Measurements from ENCODE around the gene ZKSCAN8. TPM values are rescaled to one million over a fixed set of nuclear protein-coding genes. Genes with fewer than 3 reads are reported as not detected.

Gene ZKSCAN8
- total and polyA plus RNA-seq, 2 donors (not counting 1 experiment from before 2014, with no cell fraction given) = 10.9 to 52.8 TPM

GRCh38 chr6:28115799-28116198 is 25.9 kb upstream of the ZKSCAN8 start:
- no peak overlapping the region for H3K4me3 ChIP-seq (ENCODE audit: control extremely low read depth in 1 of 5, extremely low read depth in 1 of 5, insufficient read depth in 1 of 5, low read depth in 2 of 5, low read length in 4 of 5)
- H3K27ac Mint-ChIP-seq = no peak overlapping the region
- CTCF ChIA-PET = interaction anchor here (1.0 kb wide), 1 partner anchor 9 kb away, joined by 3 read pairs; the partner anchor contains the start of gene ZSCAN16
- no peaks in the 10 kb centered on the region for H3K79me2 ChIP-seq (ENCODE audit: control insufficient read depth, insufficient read depth, low read length)
- H3K4me1 Mint-ChIP-seq = no peaks in the 10 kb centered on the region
- H3K4me2 ChIP-seq (replicated peaks; ENCODE audit: low read depth, low read length, poor library complexity, severe bottlenecking) = no peak overlapping the region
- ATAC-seq (ENCODE audit: low read depth) (no peak), DNase-seq (no peak)
- POLR2A ChIA-PET = interaction anchor here (0.6 to 0.7 kb wide), 2 partner anchors 11 to 25 kb away, joined by 3 to 7 read pairs; no protein-coding TSS in a partner anchor
- no CpG with 5 or more reads among the region's 2 CpGs for WGBS (ENCODE audit: insufficient coverage)
- H4K20me1 ChIP-seq (ENCODE audit: control insufficient read depth, insufficient read depth, low read length, poor library complexity, severe bottlenecking) = no peaks in the 10 kb centered on the region
- no peaks in the 10 kb centered on the region for H3K9me3 Mint-ChIP-seq (ENCODE audit: insufficient read depth)
- TF ChIP-seq CTCF (IDR thresholded peaks at IDR 0.05) (no peak), EZH2 (IDR thresholded peaks at IDR 0.05; ENCODE audit: borderline replicate concordance, insufficient read depth, low read depth, low read length, poor library complexity, severe bottlenecking) (no peak)
- H3K27ac ChIP-seq (ENCODE audit: low read length in 2 of 2) = no peak overlapping the region
- no peaks in the 10 kb centered on the region for H3K27me3 ChIP-seq (replicated peaks in 1 of 4; ENCODE audit: control extremely low read depth in 1 of 4, control insufficient read depth in 3 of 4, insufficient read depth in 4 of 4, low read length in 3 of 4)
- H3K4me3 Mint-ChIP-seq = no peak overlapping the region
- peaks cover 4 to 26% of the 10 kb centered on the region in 2 experiments for H3K36me3 ChIP-seq (replicated peaks in 1 of 2; ENCODE audit: control extremely low read depth in 1 of 2, control insufficient read depth in 1 of 2, extremely low read depth in 1 of 2, insufficient read depth in 2 of 2, low read length in 1 of 2)
- intact Hi-C loops (cut with micrococcal nuclease) = no loop called here
- H3K9ac ChIP-seq (ENCODE audit: low read length) = no peak overlapping the region
- H3K4me1 ChIP-seq (ENCODE audit: control insufficient read depth in 2 of 2, insufficient read depth in 2 of 2, low read length in 2 of 2) = no peaks in the 10 kb centered on the region
- H2AFZ ChIP-seq (ENCODE audit: insufficient read depth, low read depth, low read length, poor library complexity, severe bottlenecking) = no peak overlapping the region
- no peaks in the 10 kb centered on the region for H3K9me3 ChIP-seq (ENCODE audit: control extremely low read depth in 1 of 3, control insufficient read depth in 2 of 3, insufficient read depth in 1 of 3, low read length in 2 of 3)
- H3K27me3 Mint-ChIP-seq = no peaks in the 10 kb centered on the region

- H3K4me2 ChIP-seq (replicated peaks; ENCODE audit: low read depth, low read length, poor library complexity, severe bottlenecking) = no peak overlapping the region
- Mint-ChIP-seq H3K9me3 (ENCODE audit: insufficient read depth) (no peaks in the 10 kb centered on the region), H3K4me3 (no peak overlapping the region), H3K27me3 (no peaks in the 10 kb centered on the region), H3K27ac (no peak overlapping the region), H3K4me1 (no peaks in the 10 kb centered on the region)
- no peaks in the 10 kb centered on the region for H3K4me1 ChIP-seq (ENCODE audit: control insufficient read depth in 2 of 2, insufficient read depth in 2 of 2, low read length in 2 of 2)
- TF ChIP-seq CTCF (IDR thresholded peaks at IDR 0.05) = no peak
- TF ChIP-seq EZH2 (IDR thresholded peaks at IDR 0.05; ENCODE audit: borderline replicate concordance, insufficient read depth, low read depth, low read length, poor library complexity, severe bottlenecking) = no peak
- peaks cover 4 to 26% of the 10 kb centered on the region in 2 experiments for H3K36me3 ChIP-seq (replicated peaks in 1 of 2; ENCODE audit: control extremely low read depth in 1 of 2, control insufficient read depth in 1 of 2, extremely low read depth in 1 of 2, insufficient read depth in 2 of 2, low read length in 1 of 2)
- no peak overlapping the region for H3K4me3 ChIP-seq (ENCODE audit: control extremely low read depth in 1 of 5, extremely low read depth in 1 of 5, insufficient read depth in 1 of 5, low read depth in 2 of 5, low read length in 4 of 5)
- no peaks in the 10 kb centered on the region for H3K79me2 ChIP-seq (ENCODE audit: control insufficient read depth, insufficient read depth, low read length)
- ChIA-PET CTCF (interaction anchor here (1.0 kb wide), 2 partner anchors 19 to 239 kb away, joined by 3 read pairs; no protein-coding TSS in a partner anchor), POLR2A (interaction anchor here (0.5 to 0.6 kb wide), 2 partner anchors 37 to 244 kb away, joined by 3 to 4 read pairs; partner anchors contain the start of gene ZNF165)
- no CpG with 5 or more reads among the region's 2 CpGs for WGBS (ENCODE audit: insufficient coverage)
- H3K27me3 ChIP-seq (replicated peaks in 1 of 4; ENCODE audit: control extremely low read depth in 1 of 4, control insufficient read depth in 3 of 4, insufficient read depth in 4 of 4, low read length in 3 of 4) = no peaks in the 10 kb centered on the region
- H3K9ac ChIP-seq (ENCODE audit: low read length) = no peak overlapping the region
- no peaks in the 10 kb centered on the region for H3K9me3 ChIP-seq (ENCODE audit: control extremely low read depth in 1 of 3, control insufficient read depth in 2 of 3, insufficient read depth in 1 of 3, low read length in 2 of 3)
- H4K20me1 ChIP-seq (ENCODE audit: control insufficient read depth, insufficient read depth, low read length, poor library complexity, severe bottlenecking) = no peaks in the 10 kb centered on the region
- ATAC-seq (ENCODE audit: low read depth) (no peak), DNase-seq (no peak)
- no peak overlapping the region for H3K27ac ChIP-seq (ENCODE audit: low read length in 2 of 2)
- no peak overlapping the region for H2AFZ ChIP-seq (ENCODE audit: insufficient read depth, low read depth, low read length, poor library complexity, severe bottlenecking)
- intact Hi-C loops (cut with micrococcal nuclease) = no loop called here
These were observed 24.2 kb upstream of the ZKSCAN8 start for GRCh38 chr6:28117386-28118050.
